ENCODE results near the gene BRICD5.
"Not testable (repeated sequence)": the region's sequence is repeated elsewhere in the genome, so short reads cannot be mapped to it uniquely, and the experiment has no call there.

BRICD5 gene

GRCh38 chr16:2210386-2211365 lies at the start of gene BRICD5:
Gene BRICD5 (minus strand): TSS chr16:2210863. CDS start chr16:2210833, 30 bp downstream.
- no peak for DNase-seq

- no peak for DNase-seq
These were observed 49.6 kb upstream of the BRICD5 start for GRCh38 chr16:2260250-2260649.

- DNase-seq, result not testable (repeated sequence)
These were observed 47.9 kb upstream of the BRICD5 start for GRCh38 chr16:2258530-2258929.

- no peak for DNase-seq
These were observed 47.1 kb upstream of the BRICD5 start for GRCh38 chr16:2257726-2258125.

GRCh38 chr16:2256531-2257140 lies 46.0 kb upstream of the BRICD5 start:
- no peak for DNase-seq

- DNase-seq, result no peak
These were observed 42.6 kb upstream of the BRICD5 start for GRCh38 chr16:2253293-2253692.

GRCh38 chr16:2252806-2253148 lies 42.1 kb upstream of the BRICD5 start:
- DNase-seq, result no peak

- DNase-seq, result peak; percentile 73
These were observed 40.8 kb upstream of the BRICD5 start, which contains the start of gene ECI1 for GRCh38 chr16:2251296-2252111. Gene ECI1 (minus strand): TSS chr16:2251587. CDS start chr16:2251566, 21 bp downstream.

GRCh38 chr16:2250652-2251295 lies 40.1 kb upstream of the BRICD5 start:
- DNase-seq, result peak; percentile 56

GRCh38 chr16:2246301-2246885 lies 35.7 kb upstream of the BRICD5 start:
- DNase-seq, result no peak

GRCh38 chr16:2244926-2245795 lies 34.5 kb upstream of the BRICD5 start:
- no peak for DNase-seq

GRCh38 chr16:2244301-2244700 lies 33.6 kb upstream of the BRICD5 start:
- no peak for DNase-seq

GRCh38 chr16:2243781-2244180 lies 33.1 kb upstream of the BRICD5 start:
- no peak for DNase-seq

- no peak for DNase-seq
These were observed 32.4 kb upstream of the BRICD5 start for GRCh38 chr16:2243031-2243528.

- no peak for DNase-seq
These were observed 31.9 kb upstream of the BRICD5 start for GRCh38 chr16:2242598-2242997.

- DNase-seq, result not testable (repeated sequence)
These were observed 29.7 kb upstream of the BRICD5 start for GRCh38 chr16:2240331-2240730.

- DNase-seq, result no peak
These were observed 28.4 kb upstream of the BRICD5 start for GRCh38 chr16:2238838-2239675.

- DNase-seq, result no peak
These were observed 27.6 kb upstream of the BRICD5 start for GRCh38 chr16:2238150-2238837.

GRCh38 chr16:2237493-2238149 lies 27.0 kb upstream of the BRICD5 start:
- DNase-seq, result no peak

Measured in stimulated activated CD4-positive, alpha-beta T cell treated with anti-CD3 and anti-CD28 coated beads, Interleukin-4, amount 100 ng/mL, for 1 hour (primary cell).